KG1 (cell line): ENCODE measurements around the gene CXorf58.

Source experiments
- DNase-seq: peaks from one replicate; lab custom pipeline; 2025; lab: John Stamatoyannopoulos, UW

Gene CXorf58

GRCh38 chrX:23901060-23901459, 6.7 kb upstream of the CXorf58 start:
- DNase-seq, result no peak

GRCh38 chrX:23901805-23902204, 6.0 kb upstream of the CXorf58 start:
- peak; percentile 4 for DNase-seq

GRCh38 chrX:23902419-23902818, 5.4 kb upstream of the CXorf58 start:
- DNase-seq, result peak; percentile 6

- DNase-seq, result no peak
Observed at GRCh38 chrX:23904096-23904495, 3.7 kb upstream of the CXorf58 start.

- DNase-seq, result no peak
Observed at GRCh38 chrX:23907111-23907497, 702 bp upstream of the CXorf58 start.

GRCh38 chrX:23908219-23909004, 606 bp downstream of the CXorf58 start:
- no peak for DNase-seq

- DNase-seq, result no peak
Observed at GRCh38 chrX:23911126-23911835, 3.5 kb downstream of the CXorf58 start.

GRCh38 chrX:23919148-23919547, 11.3 kb downstream of the CXorf58 start:
- DNase-seq, result no peak

GRCh38 chrX:23919706-23920320, 12.0 kb downstream of the CXorf58 start:
- DNase-seq, result no peak

GRCh38 chrX:23926015-23926414, 18.2 kb downstream of the CXorf58 start:
- no peak for DNase-seq

GRCh38 chrX:23930894-23931604, 23.2 kb downstream of the CXorf58 start:
- no peak for DNase-seq

GRCh38 chrX:23932046-23932445, 24.2 kb downstream of the CXorf58 start:
- no peak for DNase-seq

GRCh38 chrX:23935106-23935505, 27.3 kb downstream of the CXorf58 start:
- no peak for DNase-seq

- no peak for DNase-seq
Observed at GRCh38 chrX:23936180-23936579, 28.4 kb downstream of the CXorf58 start.

- DNase-seq, result no peak
Observed at GRCh38 chrX:23937100-23937499, 29.3 kb downstream of the CXorf58 start.

- no peak for DNase-seq
Observed at GRCh38 chrX:23938690-23939089, 30.9 kb downstream of the CXorf58 start.

GRCh38 chrX:23939203-23939602, 31.4 kb downstream of the CXorf58 start:
- DNase-seq, result no peak

- DNase-seq, result no peak
Observed at GRCh38 chrX:23944234-23944633, 36.4 kb downstream of the CXorf58 start.

GRCh38 chrX:23945206-23945605, 37.4 kb downstream of the CXorf58 start:
- no peak for DNase-seq

GRCh38 chrX:23952391-23952790, 44.6 kb downstream of the CXorf58 start:
- DNase-seq, result no peak

- peak; percentile 35 for DNase-seq
Observed at GRCh38 chrX:23952984-23953907, 45.4 kb downstream of the CXorf58 start.
